Neural progenitor cell (in vitro differentiated cells): ENCODE measurements around the gene ATR. TPM values are rescaled to one million over a fixed set of nuclear protein-coding genes. Genes with fewer than 3 reads are reported as not detected.
"Not testable (repeated sequence)": the region's sequence is repeated elsewhere in the genome, so short reads cannot be mapped to it uniquely, and the experiment has no call there.

Experiments used
- DNase-seq: peaks from one replicate; pipeline ENCODE4 v3.0.0-alpha.2; 2016; ENCODE audit warnings: low spot score
- H2AFZ ChIP-seq: fragments of 200-600 bp; sonication (generic); replicated peaks from 2 replicates; pipeline ENCODE4 v1.6.1; 2016; ENCODE audit warnings: antibody characterized with exemption
- H3F3A ChIP-seq: fragments of 200-600 bp; sonication (generic); 2 replicates; pipeline ENCODE4 v1.6.1; 2016; ENCODE audit warnings: antibody characterized with exemption, low read depth
- H3K27ac ChIP-seq: fragments of 200-600 bp; sonication (generic); 2 replicates; pipeline ENCODE4 v1.5.1; 2016; ENCODE audit warnings: mild to moderate bottlenecking
- H3K27me3 ChIP-seq: fragments of 200-600 bp; sonication (generic); 2 replicates; pipeline ENCODE4 v1.6.1; 2016; ENCODE audit warnings: mild to moderate bottlenecking, moderate library complexity
- H3K36me3 ChIP-seq: fragments of 200-600 bp; sonication (generic); 2 replicates; pipeline ENCODE4 v1.5.1; 2016
- H3K4me1 ChIP-seq: fragments of 200-600 bp; sonication (generic); 2 replicates; pipeline ENCODE4 v1.6.1; 2016; ENCODE audit warnings: mixed run types
- H3K4me2 ChIP-seq: fragments of 200-600 bp; sonication (generic); 2 replicates; pipeline ENCODE4 v1.6.1; 2016
- H3K4me3 ChIP-seq: fragments of 200-600 bp; sonication (generic); 2 replicates; pipeline ENCODE4 v1.5.1; 2016
- H3K79me2 ChIP-seq: fragments of 200-600 bp; sonication (generic); 2 replicates; pipeline ENCODE4 v1.6.1; 2016; ENCODE audit warnings: low read depth
- H3K9ac ChIP-seq: fragments of 200-600 bp; sonication (generic); 2 replicates; pipeline ENCODE4 v1.6.1; 2016
- H3K9me3 ChIP-seq: fragments of 200-600 bp; sonication (generic); 2 replicates; pipeline ENCODE4 v1.5.1; 2016; ENCODE audit warnings: low read depth
- H4K20me1 ChIP-seq: fragments of 200-600 bp; sonication (generic); 2 replicates; pipeline ENCODE4 v1.6.1; 2016; ENCODE audit warnings: low read depth
- H3K27ac Mint-ChIP-seq: 3 replicates; pipeline ENCODE4 v1.8.0; 2021; ENCODE audit warnings: mixed read lengths
- H3K27me3 Mint-ChIP-seq: 2 replicates; pipeline ENCODE4 v1.8.0; 2022; ENCODE audit warnings: low read depth, mild to moderate bottlenecking, inconsistent platforms, moderate library complexity, mixed read lengths; ENCODE audit not compliant: insufficient read depth
- H3K36me3 Mint-ChIP-seq: 3 replicates; pipeline ENCODE4 v1.8.0; 2021; ENCODE audit warnings: mixed read lengths
- H3K4me1 Mint-ChIP-seq: 3 replicates; pipeline ENCODE4 v1.8.0; 2021; ENCODE audit warnings: mixed read lengths
- H3K4me3 Mint-ChIP-seq: 3 replicates; pipeline ENCODE4 v1.8.0; 2021; ENCODE audit warnings: mild to moderate bottlenecking, moderate library complexity, mixed read lengths
- H3K9me3 Mint-ChIP-seq: 3 replicates; pipeline ENCODE4 v1.8.0; 2020; ENCODE audit warnings: mixed read lengths
- CTCF ChIP-seq: fragments of 200-600 bp; sonication (generic); IDR thresholded peaks from 2 replicates; pipeline ENCODE4 v1.5.1; 2017; ENCODE audit warnings: antibody characterized with exemption, mild to moderate bottlenecking
- EZH2 ChIP-seq: fragments of 200-600 bp; sonication (generic); IDR thresholded peaks from 2 replicates; pipeline ENCODE4 v1.6.1; 2017; ENCODE audit warnings: antibody characterized with exemption, mild to moderate bottlenecking, moderate library complexity
- EZH2phosphoT487 ChIP-seq: fragments of 200-600 bp; sonication (generic); IDR thresholded peaks from 2 replicates; pipeline ENCODE4 v1.6.1; 2017; ENCODE audit warnings: antibody characterized with exemption
- total RNA-seq: library from RNA; depleted of rRNA; stranded (reverse); fragments of >200 nt; gene quantifications from 2 replicates; pipeline ENCODE4 v1.2.3, GENCODE V29; 2015; ENCODE audit warnings: low replicate concordance

The ATR gene
- total RNA-seq, 1 donor from 2014 or later: 48.4 TPM

GRCh38 chr3:142553741-142554140 lies 24.8 kb downstream of the ATR start:
- no peak for DNase-seq
- peaks cover 2% of the 10 kb centered on the region for H3K27me3 Mint-ChIP-seq
- no peak overlapping the region for H3K4me2 ChIP-seq
- peaks cover 38% of the 10 kb centered on the region for H3K36me3 Mint-ChIP-seq
- H3F3A ChIP-seq: no peaks in the 10 kb centered on the region
- TF ChIP-seq CTCF (no peak), EZH2phosphoT487 (no peak), EZH2 (no peak)
- H2AFZ ChIP-seq: no peak overlapping the region
- H3K4me3 ChIP-seq: no peak overlapping the region
- H3K4me3 Mint-ChIP-seq: no peak overlapping the region
- H4K20me1 ChIP-seq: no peaks in the 10 kb centered on the region
- H3K9me3 Mint-ChIP-seq: peaks cover 5% of the 10 kb centered on the region
- no peaks in the 10 kb centered on the region for H3K4me1 ChIP-seq
- no peaks in the 10 kb centered on the region for H3K9me3 ChIP-seq
- H3K9ac ChIP-seq: no peak overlapping the region
- no peaks in the 10 kb centered on the region for H3K4me1 Mint-ChIP-seq
- H3K27ac Mint-ChIP-seq: no peak overlapping the region
- H3K27ac ChIP-seq: no peak overlapping the region
- H3K36me3 ChIP-seq: peaks cover 19% of the 10 kb centered on the region
- no peaks in the 10 kb centered on the region for H3K79me2 ChIP-seq
- no peaks in the 10 kb centered on the region for H3K27me3 ChIP-seq

- not testable (repeated sequence) for H4K20me1 ChIP-seq, H3K27ac Mint-ChIP-seq, H3K9me3 Mint-ChIP-seq, H3K4me3 Mint-ChIP-seq, H3K27me3 Mint-ChIP-seq, H3K4me1 Mint-ChIP-seq, H3K4me1 ChIP-seq, H3K9ac ChIP-seq, H3F3A ChIP-seq, H2AFZ ChIP-seq, DNase-seq, H3K4me2 ChIP-seq, H3K79me2 ChIP-seq, H3K4me3 ChIP-seq, H3K27ac ChIP-seq, H3K9me3 ChIP-seq, H3K27me3 ChIP-seq
- peaks cover 19% of the 10 kb centered on the region for H3K36me3 ChIP-seq
- peaks cover 38% of the 10 kb centered on the region for H3K36me3 Mint-ChIP-seq
Observed at GRCh38 chr3:142552579-142552978, 26.0 kb downstream of the ATR start.

- peaks cover 2% of the 10 kb centered on the region for H3K27me3 Mint-ChIP-seq
- no peaks in the 10 kb centered on the region for H3K9me3 ChIP-seq
- H3K27me3 ChIP-seq: no peaks in the 10 kb centered on the region
- H3K36me3 ChIP-seq: peaks cover 19% of the 10 kb centered on the region
- peaks cover 5% of the 10 kb centered on the region for H3K9me3 Mint-ChIP-seq
- H3K4me1 ChIP-seq: no peaks in the 10 kb centered on the region
- H3K36me3 Mint-ChIP-seq: peaks cover 29% of the 10 kb centered on the region
- no peak overlapping the region for H2AFZ ChIP-seq
- H3K27ac Mint-ChIP-seq: no peak overlapping the region
- H4K20me1 ChIP-seq: no peaks in the 10 kb centered on the region
- H3K4me2 ChIP-seq: no peak overlapping the region
- no peaks in the 10 kb centered on the region for H3F3A ChIP-seq
- H3K9ac ChIP-seq: no peak overlapping the region
- H3K79me2 ChIP-seq: no peaks in the 10 kb centered on the region
- TF ChIP-seq EZH2 (no peak), CTCF (no peak), EZH2phosphoT487 (no peak)
- no peak overlapping the region for H3K4me3 ChIP-seq
- no peak overlapping the region for H3K27ac ChIP-seq
- DNase-seq: no peak
- H3K4me3 Mint-ChIP-seq: no peak overlapping the region
- H3K4me1 Mint-ChIP-seq: no peaks in the 10 kb centered on the region
Observed at GRCh38 chr3:142549986-142550385, 28.5 kb downstream of the ATR start.

GRCh38 chr3:142543307-142543706 lies 35.2 kb downstream of the ATR start:
- H3K4me1 Mint-ChIP-seq: no peaks in the 10 kb centered on the region
- Histone ChIP-seq H3K36me3 (no peaks in the 10 kb centered on the region), H4K20me1 (no peaks in the 10 kb centered on the region), H3K4me2 (no peak overlapping the region), H3F3A (no peaks in the 10 kb centered on the region), H3K27ac (no peak overlapping the region), H2AFZ (no peak overlapping the region), H3K9me3 (no peaks in the 10 kb centered on the region), H3K79me2 (no peaks in the 10 kb centered on the region), H3K4me3 (no peak overlapping the region), H3K9ac (no peak overlapping the region), H3K27me3 (no peaks in the 10 kb centered on the region), H3K4me1 (no peaks in the 10 kb centered on the region)
- TF ChIP-seq EZH2phosphoT487 (no peak), CTCF (no peak), EZH2 (no peak)
- no peak overlapping the region for H3K27ac Mint-ChIP-seq
- no peaks in the 10 kb centered on the region for H3K27me3 Mint-ChIP-seq
- H3K36me3 Mint-ChIP-seq: peaks cover 2% of the 10 kb centered on the region
- H3K4me3 Mint-ChIP-seq: no peak overlapping the region
- DNase-seq: no peak
- no peaks in the 10 kb centered on the region for H3K9me3 Mint-ChIP-seq
